ENCODE results near the gene KCNB1. TPM values are rescaled to one million over a fixed set of nuclear protein-coding genes. Genes with fewer than 3 reads are reported as not detected.

Gene KCNB1
- total RNA-seq, 1 experiment from 2014 or later: not detected

GRCh38 chr20:49446080-49446479 is 36.4 kb downstream of the KCNB1 start:
- H3K4me1 Mint-ChIP-seq (ENCODE audit: low read depth, unreplicated experiment): peaks cover 8% of the 10 kb centered on the region
- no peaks in the 10 kb centered on the region for H3K36me3 Mint-ChIP-seq (ENCODE audit: insufficient read depth, unreplicated experiment)
- H3K27me3 Mint-ChIP-seq (ENCODE audit: unreplicated experiment): peaks cover 77% of the 10 kb centered on the region
- intact Hi-C loops (cut with micrococcal nuclease; ENCODE audit: unreplicated experiment): no loop called here
- no peak for DNase-seq
- CTCF ChIA-PET: interaction anchor here (0.6 kb wide), 1 partner anchor 37 kb away, joined by 7 read pairs; no protein-coding TSS in a partner anchor
- no peak overlapping the region for H3K4me3 Mint-ChIP-seq (ENCODE audit: low read depth, unreplicated experiment)
- no peaks in the 10 kb centered on the region for H3K9me3 Mint-ChIP-seq (ENCODE audit: low read depth, unreplicated experiment)
- no TSS peak for BruUV-seq (replicated peaks)
- H3K27ac Mint-ChIP-seq (ENCODE audit: unreplicated experiment): no peak overlapping the region
- TF ChIP-seq CTCF (IDR thresholded peaks at IDR 0.05; ENCODE audit: unreplicated experiment): no peak

GRCh38 chr20:49445176-49445575 is 37.3 kb downstream of the KCNB1 start:
- H3K27ac Mint-ChIP-seq (ENCODE audit: unreplicated experiment): no peak overlapping the region
- CTCF ChIA-PET: interaction anchor here (0.7 kb wide), 1 partner anchor 10 kb away, joined by 3 read pairs; no protein-coding TSS in a partner anchor
- DNase-seq: peak; percentile 42
- peaks cover 77% of the 10 kb centered on the region for H3K27me3 Mint-ChIP-seq (ENCODE audit: unreplicated experiment)
- intact Hi-C loops (cut with micrococcal nuclease; ENCODE audit: unreplicated experiment): no loop called here
- H3K9me3 Mint-ChIP-seq (ENCODE audit: low read depth, unreplicated experiment): no peaks in the 10 kb centered on the region
- peaks cover 8% of the 10 kb centered on the region for H3K4me1 Mint-ChIP-seq (ENCODE audit: low read depth, unreplicated experiment)
- H3K36me3 Mint-ChIP-seq (ENCODE audit: insufficient read depth, unreplicated experiment): no peaks in the 10 kb centered on the region
- TF ChIP-seq CTCF (IDR thresholded peaks at IDR 0.05; ENCODE audit: unreplicated experiment): no peak
- no TSS peak for BruUV-seq (replicated peaks)
- H3K4me3 Mint-ChIP-seq (ENCODE audit: low read depth, unreplicated experiment): no peak overlapping the region

- peaks cover 83% of the 10 kb centered on the region for H3K27me3 Mint-ChIP-seq (ENCODE audit: unreplicated experiment)
- no peaks in the 10 kb centered on the region for H3K36me3 Mint-ChIP-seq (ENCODE audit: insufficient read depth, unreplicated experiment)
- CTCF ChIA-PET: interaction anchor here (0.7 kb wide), 1 partner anchor 9 kb away, joined by 3 read pairs; no protein-coding TSS in a partner anchor
- intact Hi-C loops (cut with micrococcal nuclease; ENCODE audit: unreplicated experiment): no loop called here
- no TSS peak for BruUV-seq (replicated peaks)
- H3K4me1 Mint-ChIP-seq (ENCODE audit: low read depth, unreplicated experiment): peaks cover 8% of the 10 kb centered on the region
- no peak overlapping the region for H3K4me3 Mint-ChIP-seq (ENCODE audit: low read depth, unreplicated experiment)
- no peak for TF ChIP-seq CTCF (IDR thresholded peaks at IDR 0.05; ENCODE audit: unreplicated experiment)
- DNase-seq: no peak
- H3K27ac Mint-ChIP-seq (ENCODE audit: unreplicated experiment): no peak overlapping the region
- H3K9me3 Mint-ChIP-seq (ENCODE audit: low read depth, unreplicated experiment): no peaks in the 10 kb centered on the region
Observed at GRCh38 chr20:49444553-49444990, 37.9 kb downstream of the KCNB1 start.

GRCh38 chr20:49437057-49437456 is 45.4 kb downstream of the KCNB1 start:
- no TSS peak for BruUV-seq (replicated peaks)
- no peaks in the 10 kb centered on the region for H3K36me3 Mint-ChIP-seq (ENCODE audit: insufficient read depth, unreplicated experiment)
- no peaks in the 10 kb centered on the region for H3K4me1 Mint-ChIP-seq (ENCODE audit: low read depth, unreplicated experiment)
- no peaks in the 10 kb centered on the region for H3K9me3 Mint-ChIP-seq (ENCODE audit: low read depth, unreplicated experiment)
- CTCF ChIA-PET: interaction anchor here (2.2 kb wide), 1 partner anchor 47 kb away, joined by 9 read pairs; no protein-coding TSS in a partner anchor
- peaks cover 97% of the 10 kb centered on the region for H3K27me3 Mint-ChIP-seq (ENCODE audit: unreplicated experiment)
- intact Hi-C loops (cut with micrococcal nuclease; ENCODE audit: unreplicated experiment): no loop called here
- no peak overlapping the region for H3K4me3 Mint-ChIP-seq (ENCODE audit: low read depth, unreplicated experiment)
- DNase-seq: no peak
- H3K27ac Mint-ChIP-seq (ENCODE audit: unreplicated experiment): no peak overlapping the region
- no peak for TF ChIP-seq CTCF (IDR thresholded peaks at IDR 0.05; ENCODE audit: unreplicated experiment)

Data from Calu3 (cell line).